A549 (cell line): Measurements from ENCODE around the gene OR10G3. TPM values are rescaled to one million over a fixed set of nuclear protein-coding genes. Genes with fewer than 3 reads are reported as not detected.
A peak's percentile ranks its signal among the peaks of the same experiment; 100 is the strongest.

Experiments used
- ATAC-seq, 2 experiments: fragments of 200-7000 bp in 1 of 2; fragments of >200 bp in 1 of 2; cut with Nextera tagmentation in 1 of 2; cut with Tn5 transposase in 1 of 2; 3 replicates each; pipeline versions ENCODE4 v1.8.0 to v1.9.1; 2018 to 2020; ENCODE audit warnings: mild to moderate bottlenecking in 1 of 2, moderate library complexity in 1 of 2
- CTCF ChIA-PET: fragments of 300-600 bp; sonication (Branson Sonifier 250); formaldehyde crosslinking; extraction: SDS; loops from one replicate; lab custom pipeline; 2021; ENCODE audit warnings: antibody characterized with exemption, inconsistent platforms; lab: Yijun Ruan, JAX
- POLR2A ChIA-PET: fragments of 350-600 bp; formaldehyde crosslinking; extraction: SDS; loops from one replicate; lab custom pipeline; 2021; ENCODE audit warnings: antibody characterized with exemption, inconsistent platforms; lab: Yijun Ruan, JAX
- DNase-seq, 2 experiments: peaks; one replicate each; pipeline versions ENCODE4 v3.0.0 to v3.0.0-alpha.2; 2011 to 2016; ENCODE audit warnings: low read depth in 1 of 2, low spot score in 1 of 2
- FAIRE-seq: peaks from 2 replicates; lab custom pipeline; 2011; peaks lifted over from hg19 to GRCh38; lab: Jason Lieb, UNC
- H3K27ac ChIP-seq, 2 experiments: fragments of >200 bp; sonication (Bioruptor Twin); formaldehyde crosslinking; 3 replicates each; pipeline ENCODE4 v1.5.1; 2016 to 2017
- H3K4me1 ChIP-seq: fragments of >200 bp; sonication (Bioruptor Twin); formaldehyde crosslinking; 3 replicates; pipeline ENCODE4 v1.6.1; 2016
- H3K4me2 ChIP-seq: fragments of >200 bp; sonication (Bioruptor Twin); formaldehyde crosslinking; 3 replicates; pipeline ENCODE4 v1.6.1; 2016
- H3K4me3 ChIP-seq: fragments of >200 bp; sonication (Bioruptor Twin); formaldehyde crosslinking; 3 replicates; pipeline ENCODE4 v1.5.1; 2016
- H3K9me3 ChIP-seq: fragments of >200 bp; sonication (Bioruptor Twin); formaldehyde crosslinking; 3 replicates; pipeline ENCODE4 v1.6.1; 2016
- BHLHE40 ChIP-seq: IDR thresholded peaks from 2 replicates; pipeline ENCODE4 v1.6.1; 2012; ENCODE audit warnings: low read depth, low read length, inconsistent platforms
- EHMT2 ChIP-seq: fragments of 200-600 bp; sonication (generic); IDR thresholded peaks from 2 replicates; pipeline ENCODE4 v1.6.1; 2016; ENCODE audit warnings: antibody characterized with exemption, low read depth, mild to moderate bottlenecking, moderate library complexity
- EP300 ChIP-seq, 2 experiments: fragments of >200 bp; sonication (Bioruptor Twin); formaldehyde crosslinking; IDR thresholded peaks; 2 replicates in 1 of 2; 3 replicates in 1 of 2; pipeline ENCODE4 v1.6.1; 2016 to 2017
- GATA3 ChIP-seq: IDR thresholded peaks from 2 replicates; pipeline ENCODE4 v1.6.1; 2012; ENCODE audit warnings: borderline replicate concordance
- HDAC2 ChIP-seq: fragments of 200-600 bp; sonication (generic); IDR thresholded peaks from 2 replicates; pipeline ENCODE4 v1.6.1; 2016
- HEYL ChIP-seq: fragments of 250-450 bp; sonication (Bioruptor Pico); IDR thresholded peaks from 2 replicates; pipeline ENCODE4 v1.8.0; 2021; ENCODE audit warnings: mild to moderate bottlenecking, moderate library complexity
- MYC ChIP-seq: IDR thresholded peaks from 2 replicates; pipeline ENCODE4 v1.6.1; 2012; ENCODE audit warnings: mild to moderate bottlenecking, inconsistent platforms, low read length, improper control_type of control experiment, borderline replicate concordance
- NFE2L2 ChIP-seq: fragments of 150-350 bp; conservative IDR thresholded peaks from 2 replicates; pipeline ENCODE4 v1.6.1; 2014; ENCODE audit warnings: low read length
- PHF8 ChIP-seq: fragments of 200-600 bp; sonication (generic); IDR thresholded peaks from 2 replicates; pipeline ENCODE4 v1.6.1; 2016; ENCODE audit warnings: low read depth, mild to moderate bottlenecking, antibody characterized with exemption, moderate library complexity, borderline replicate concordance
- POLR2A ChIP-seq: IDR thresholded peaks from 2 replicates; pipeline ENCODE4 v1.6.1; 2012; ENCODE audit warnings: mild to moderate bottlenecking, low read length
- RCOR1 ChIP-seq: fragments of 150-350 bp; IDR thresholded peaks from 2 replicates; pipeline ENCODE4 v1.6.1; 2014; ENCODE audit warnings: antibody characterized with exemption, low read length, low read depth
- SREBF2 ChIP-seq: fragments of 450-650 bp; IDR thresholded peaks from 2 replicates; pipeline ENCODE4 v1.6.1; 2014; ENCODE audit warnings: mild to moderate bottlenecking, moderate library complexity
- ZC3H11A ChIP-seq: fragments of 450-650 bp; IDR thresholded peaks from 2 replicates; pipeline ENCODE4 v1.6.1; 2014; ENCODE audit warnings: antibody characterized with exemption, mild to moderate bottlenecking
- WGBS: methylation state at CpG from one replicate; pipeline ENCODE4 v1.1.6; 2017; ENCODE audit errors: missing lambda C conversion rate; 5-methylcytosine and 5-hydroxymethylcytosine counted together
- polyA plus RNA-seq, 4 experiments: library from polyadenylated mRNA; depleted of rRNA in 3 of 4; stranded (reverse); fragments of >200 nt; fragmentation: RNase III in 1 of 4; extraction: RNeasy Plus Mini Kit Qiagen cat#74134 plus additional on column Dnase treatment in 1 of 4; gene quantifications; 2 replicates in 3 of 4; 3 replicates in 1 of 4; pipeline ENCODE4 v1.2.3, GENCODE V29; 2011 to 2017
- TF ChIP-seq, protein P1 (sequence below): fragments of 150-350 bp; IDR thresholded peaks from 2 replicates; pipeline ENCODE4 v1.6.1; 2014; ENCODE audit warnings: low read depth, mild to moderate bottlenecking, low read length
- TF ChIP-seq, protein P2 (sequence below): fragments of >200 bp; sonication (Bioruptor Twin); formaldehyde crosslinking; IDR thresholded peaks from 2 replicates; pipeline ENCODE4 v1.6.1; 2016
- TF ChIP-seq, protein P3 (sequence below): fragments of 250-450 bp; sonication (Bioruptor Pico); IDR thresholded peaks from 2 replicates; pipeline ENCODE4 v1.5.0; 2020; ENCODE audit warnings: low read depth, mild to moderate bottlenecking, moderate library complexity

OR10G3 gene
- polyA plus RNA-seq, 2 of the 4 experiments (the other 2 are of a cell fraction): not detected

DNA sequence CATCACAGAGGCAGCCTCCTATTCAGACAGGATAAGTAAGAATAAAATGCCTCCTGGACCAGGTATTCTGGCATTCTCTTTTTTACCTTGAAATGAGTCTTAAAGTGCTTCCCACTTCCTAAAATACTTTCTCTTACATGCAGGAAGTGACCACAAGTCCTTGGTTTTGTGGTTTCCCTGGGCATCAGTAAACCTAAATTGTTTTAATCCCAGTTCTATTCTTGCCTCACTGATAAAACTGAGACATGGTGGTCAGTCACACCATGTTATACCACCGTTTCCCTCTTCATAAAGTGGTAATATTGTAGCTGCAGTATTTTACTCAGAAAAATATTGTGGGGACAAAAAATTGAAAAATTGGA, 52.6 kb downstream of the OR10G3 start:
- Histone ChIP-seq H3K4me2 (no peak overlapping the region), H3K4me1 (0 out of 3 replicates have a peak, but pooled peaks cover 3% of the 10 kb centered on the region), H3K4me3 (no peak overlapping the region), H3K27ac (no peak overlapping the region), H3K9me3 (no peaks in the 10 kb centered on the region)
- ATAC-seq (no peak), FAIRE-seq (no peak), DNase-seq (no peak)
- CTCF ChIA-PET: interaction anchor here (0.6 to 3.2 kb wide), 7 partner anchors 11 to 1824 kb away, joined by 3 to 14 read pairs (median 3); partner anchors contain the start of gene METTL3
- TF ChIP-seq GATA3 (no peak), NFE2L2 (no peak)
- TF ChIP-seq, protein P1, sequence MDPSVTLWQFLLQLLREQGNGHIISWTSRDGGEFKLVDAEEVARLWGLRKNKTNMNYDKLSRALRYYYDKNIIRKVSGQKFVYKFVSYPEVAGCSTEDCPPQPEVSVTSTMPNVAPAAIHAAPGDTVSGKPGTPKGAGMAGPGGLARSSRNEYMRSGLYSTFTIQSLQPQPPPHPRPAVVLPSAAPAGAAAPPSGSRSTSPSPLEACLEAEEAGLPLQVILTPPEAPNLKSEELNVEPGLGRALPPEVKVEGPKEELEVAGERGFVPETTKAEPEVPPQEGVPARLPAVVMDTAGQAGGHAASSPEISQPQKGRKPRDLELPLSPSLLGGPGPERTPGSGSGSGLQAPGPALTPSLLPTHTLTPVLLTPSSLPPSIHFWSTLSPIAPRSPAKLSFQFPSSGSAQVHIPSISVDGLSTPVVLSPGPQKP: no peak
- WGBS: 67% methylated on average over 1 of the region's 1 CpG
- POLR2A ChIA-PET: no interaction called here

DNA sequence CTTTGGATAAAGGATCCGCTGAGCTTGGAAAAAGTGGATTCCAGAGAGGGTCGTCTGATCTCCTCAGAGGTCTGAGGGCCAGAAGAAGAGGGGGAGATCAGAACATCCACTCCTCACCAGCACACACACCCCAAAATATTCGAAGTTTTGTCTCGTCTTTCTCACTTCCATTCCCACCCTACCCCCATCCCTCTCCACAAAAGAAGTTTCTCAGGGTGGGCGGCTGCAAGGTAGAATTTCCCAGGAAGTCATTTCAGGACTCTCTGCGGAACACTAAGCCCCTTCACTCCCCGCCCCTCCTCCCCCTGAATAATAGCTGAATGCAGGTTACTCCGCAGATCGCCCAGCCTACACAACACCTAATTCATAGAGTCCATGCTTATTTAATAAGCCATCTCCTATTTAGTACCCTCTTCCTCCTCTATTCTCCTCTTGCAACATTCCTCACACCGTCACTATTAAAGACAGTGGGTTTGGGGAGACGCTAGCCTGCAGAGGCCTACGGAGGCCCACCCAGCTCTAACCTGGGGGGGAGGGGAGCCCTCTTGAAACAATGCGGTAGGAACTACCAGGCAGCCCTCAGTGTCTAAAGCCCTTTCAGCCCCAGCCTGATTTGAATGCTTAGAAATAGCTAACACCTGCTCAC, 53.1 kb downstream of the OR10G3 start:
- POLR2A ChIA-PET: interaction anchor here (0.9 to 6.5 kb wide), 3 partner anchors 12 to 50 kb away, joined by 3 to 43 read pairs (median 4); partner anchors contain the start of genes METTL3 and RAB2B
- Histone ChIP-seq H3K4me1 (0 out of 3 replicates have a peak, but pooled peaks cover 3% of the 10 kb centered on the region), H3K4me2 (peak overlapping the region; percentile 79), H3K27ac (peak overlapping the region; percentile 60 to 88; a peak in 5 of 6 replicates), H3K4me3 (peak overlapping the region; percentile 52), H3K9me3 (no peaks in the 10 kb centered on the region)
- CTCF ChIA-PET: interaction anchor here (1.1 to 3.2 kb wide), 5 partner anchors 11 to 32 kb away, joined by 3 to 14 read pairs (median 5); partner anchors contain the start of gene METTL3
- DNase-seq (no peak), FAIRE-seq (no peak), ATAC-seq (no peak)
- WGBS: 80% methylated on average over 13 of the region's 13 CpGs
- no peak for TF ChIP-seq PHF8
- TF ChIP-seq, protein P2, sequence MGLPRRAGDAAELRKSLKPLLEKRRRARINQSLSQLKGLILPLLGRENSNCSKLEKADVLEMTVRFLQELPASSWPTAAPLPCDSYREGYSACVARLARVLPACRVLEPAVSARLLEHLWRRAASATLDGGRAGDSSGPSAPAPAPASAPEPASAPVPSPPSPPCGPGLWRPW: no peak
- TF ChIP-seq, protein P1: no peak

DNA sequence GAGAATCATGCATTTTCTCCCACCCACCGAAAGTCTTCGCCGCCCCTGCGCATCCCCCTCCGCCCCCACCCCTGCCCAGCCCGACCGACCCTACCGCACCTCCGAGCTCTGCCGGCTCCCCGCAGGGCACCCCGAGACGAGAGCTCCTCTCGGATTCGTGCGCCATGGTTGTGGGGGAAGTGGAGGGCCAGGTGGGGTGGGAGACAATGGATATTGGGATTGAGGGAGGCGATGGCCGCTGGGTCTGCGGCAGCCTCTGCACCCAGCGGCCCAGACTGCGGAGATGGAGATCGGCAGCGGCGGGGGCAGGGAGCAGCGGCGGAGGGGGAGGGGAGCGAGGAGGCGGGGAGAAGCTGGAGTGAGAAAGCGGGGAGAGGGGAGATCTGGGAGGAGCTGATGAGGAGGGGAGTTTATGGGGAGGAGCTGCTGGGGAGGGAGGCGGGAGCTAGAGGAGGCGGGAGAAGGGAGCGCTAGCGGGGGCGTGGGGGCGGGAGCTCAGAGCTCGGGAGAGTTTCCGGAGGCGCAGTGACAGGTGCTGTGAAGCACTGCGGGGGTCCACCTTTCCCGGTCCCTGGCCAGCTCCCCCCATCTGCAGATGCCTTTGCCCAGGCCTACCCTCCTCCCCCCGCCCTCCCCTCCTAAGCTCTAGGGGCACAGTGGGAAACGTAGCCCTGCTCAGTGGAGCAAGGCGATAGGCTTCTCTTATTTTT, 53.8 kb downstream of the OR10G3 start, which contains the start of gene SALL2:
Gene SALL2 (minus strand): TSS at position 385 of the 710 bp plus-strand sequence. CDS start 219 bp downstream, at position 166.
- Histone ChIP-seq H3K27ac (peak within 1 kb of the TSS; percentile 60 to 88), H3K4me3 (peak within 1 kb of the TSS; percentile 52), H3K4me2 (peak within 1 kb of the TSS; percentile 79), H3K4me1 (0 out of 3 replicates have a peak, but pooled peaks cover 3% of the 10 kb centered on the region), H3K9me3 (no peaks in the 10 kb centered on the region)
- peak; percentile 11 to 31 for DNase-seq
- peak; percentile 67 to 87; a peak in 5 of 6 replicates for ATAC-seq
- TF ChIP-seq PHF8 (peak; percentile 27; the same call in 1 of the 2 replicates), HDAC2 (no peak), POLR2A (peak; percentile 8; the same call in 1 of the 2 replicates)
- 20% methylated on average over 6 of the region's 43 CpGs for WGBS
- ChIA-PET CTCF (interaction anchor here (1.1 to 3.2 kb wide), 4 partner anchors 10 to 27 kb away, joined by 3 to 14 read pairs (median 5); partner anchors contain the start of gene METTL3), POLR2A (interaction anchor here (0.9 to 6.5 kb wide), 3 partner anchors 13 to 50 kb away, joined by 3 to 43 read pairs (median 4); partner anchors contain the start of genes METTL3 and RAB2B)
- FAIRE-seq: no peak

DNA sequence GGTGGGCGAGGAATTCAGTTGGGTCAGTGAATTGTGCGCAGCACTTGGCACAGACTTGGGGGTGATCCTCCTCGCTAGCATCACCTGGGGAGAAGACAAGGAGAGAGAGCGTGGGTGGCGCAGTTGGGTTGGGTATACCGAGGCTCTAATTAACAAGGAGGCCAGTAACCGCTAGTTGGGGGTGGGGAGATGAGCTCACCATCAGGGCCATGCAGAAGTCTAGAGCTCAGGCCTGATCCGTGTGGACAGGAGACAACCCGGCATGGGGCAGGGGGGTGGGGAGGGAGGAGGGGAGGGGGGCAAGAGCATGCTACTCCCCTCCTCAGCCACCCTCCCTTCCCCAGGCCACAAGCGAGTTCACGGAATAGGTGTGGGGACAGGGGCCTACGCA, 54.3 kb downstream of the OR10G3 start:
- ATAC-seq (peak; percentile 14 to 15; a peak in 3 of 6 replicates), FAIRE-seq (no peak), DNase-seq (no peak)
- TF ChIP-seq SREBF2: no peak
- TF ChIP-seq, protein P3, sequence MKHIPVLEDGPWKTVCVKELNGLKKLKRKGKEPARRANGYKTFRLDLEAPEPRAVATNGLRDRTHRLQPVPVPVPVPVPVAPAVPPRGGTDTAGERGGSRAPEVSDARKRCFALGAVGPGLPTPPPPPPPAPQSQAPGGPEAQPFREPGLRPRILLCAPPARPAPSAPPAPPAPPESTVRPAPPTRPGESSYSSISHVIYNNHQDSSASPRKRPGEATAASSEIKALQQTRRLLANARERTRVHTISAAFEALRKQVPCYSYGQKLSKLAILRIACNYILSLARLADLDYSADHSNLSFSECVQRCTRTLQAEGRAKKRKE: no peak
- no peak for TF ChIP-seq MYC
- TF ChIP-seq ZC3H11A: no peak
- TF ChIP-seq POLR2A: no peak
- no peak for TF ChIP-seq EHMT2
- TF ChIP-seq RCOR1: no peak
- TF ChIP-seq, protein P1: no peak
- no peak for TF ChIP-seq EP300 (IDR thresholded peaks at IDR 0.05)
- TF ChIP-seq BHLHE40: no peak
- TF ChIP-seq HEYL (CRISPR knock-in tag): no peak
- WGBS: 72% methylated on average over 12 of the region's 12 CpGs
- Histone ChIP-seq H3K4me2 (peak overlapping the region; percentile 79), H3K9me3 (no peaks in the 10 kb centered on the region), H3K4me3 (peak overlapping the region; percentile 52), H3K27ac (peak overlapping the region; percentile 60 to 88), H3K4me1 (0 out of 3 replicates have a peak, but pooled peaks cover 3% of the 10 kb centered on the region)
- ChIA-PET POLR2A (interaction anchor here (1.4 to 6.5 kb wide), 2 partner anchors 14 to 49 kb away, joined by 3 to 43 read pairs; partner anchors contain the start of genes METTL3 and RAB2B), CTCF (interaction anchor here (3.2 kb wide), 1 partner anchor 10 kb away, joined by 14 read pairs; no protein-coding TSS in a partner anchor)
